Naive thymus-derived CD4-positive, alpha-beta T cell (primary cell): ENCODE results near the gene SNX5. TPM values are rescaled to one million over a fixed set of nuclear protein-coding genes. Genes with fewer than 3 reads are reported as not detected.

Experiments
- ATAC-seq: fragments of 150-1000 bp; cut with Tn5 transposase; 2 replicates; pipeline ENCODE4 v1.10.0; 2021; ENCODE audit warnings: mild to moderate bottlenecking, moderate library complexity
- CTCF ChIA-PET: fragments of 350-600 bp; sonication (Branson Sonifier 250); formaldehyde crosslinking; loops from one replicate; lab custom pipeline; 2021; ENCODE audit warnings: antibody characterized with exemption; lab: Charles Lee
- POLR2A ChIA-PET: fragments of 350-600 bp; sonication (Branson Sonifier 250); formaldehyde crosslinking; loops from one replicate; lab custom pipeline; 2021; ENCODE audit warnings: antibody characterized with exemption, inconsistent platforms; lab: Charles Lee
- DNase-seq, 9 donors: peaks; one replicate each; pipeline versions ENCODE4 v3.0.0 to v3.0.0-alpha.2; 2020 to 2022; ENCODE audit warnings: mixed read lengths in 1 of 9
- H3K27ac ChIP-seq: one replicate; pipeline ENCODE4 v1.7.0; 2013; ENCODE audit warnings: mild to moderate bottlenecking, low read depth, low read length, moderate library complexity
- H3K27me3 ChIP-seq, 2 donors: one replicate each; pipeline ENCODE4 v1.7.0; 2013; ENCODE audit warnings: low read length in 2 of 2, mild to moderate bottlenecking in 2 of 2, moderate library complexity in 2 of 2; ENCODE audit not compliant: control insufficient read depth in 2 of 2, insufficient read depth in 2 of 2
- H3K36me3 ChIP-seq, 3 experiments: 1 replicate in 2 of 3; 2 replicates in 1 of 3; pipeline ENCODE4 v1.7.0; 2013; ENCODE audit warnings: low read length in 3 of 3, mild to moderate bottlenecking in 3 of 3, moderate library complexity in 1 of 3; ENCODE audit not compliant: insufficient read depth in 3 of 3, control insufficient read depth in 2 of 3
- H3K4me1 ChIP-seq, 2 donors: one replicate each; pipeline ENCODE4 v1.7.0; 2013; ENCODE audit warnings: low read length in 2 of 2, mild to moderate bottlenecking in 2 of 2, moderate library complexity in 1 of 2; ENCODE audit not compliant: control insufficient read depth in 2 of 2, insufficient read depth in 2 of 2
- H3K4me3 ChIP-seq: 2 replicates; pipeline ENCODE4 v1.7.0; 2013; ENCODE audit warnings: mild to moderate bottlenecking, low read length
- H3K9me3 ChIP-seq, 3 experiments: 1 replicate in 2 of 3; 2 replicates in 1 of 3; pipeline ENCODE4 v1.7.0; 2013; ENCODE audit warnings: low read length in 3 of 3; ENCODE audit not compliant: control insufficient read depth in 2 of 3
- H3K27ac Mint-ChIP-seq, 9 donors: one replicate each; pipeline ENCODE4 v1.8.0; 2020 to 2022; ENCODE audit warnings: mixed read lengths in 9 of 9, mild to moderate bottlenecking in 8 of 9, moderate library complexity in 5 of 9, inconsistent platforms in 2 of 9
- H3K27me3 Mint-ChIP-seq, 5 donors: one replicate each; pipeline ENCODE4 v1.8.0; 2021 to 2022; ENCODE audit warnings: mixed read lengths in 5 of 5, mild to moderate bottlenecking in 1 of 5
- H3K36me3 Mint-ChIP-seq, 5 donors: one replicate each; pipeline ENCODE4 v1.8.0; 2020 to 2022; ENCODE audit warnings: mixed read lengths in 5 of 5, mild to moderate bottlenecking in 3 of 5, inconsistent platforms in 1 of 5
- H3K4me1 Mint-ChIP-seq, 7 donors: one replicate each; pipeline ENCODE4 v1.8.0; 2020 to 2022; ENCODE audit warnings: mixed read lengths in 7 of 7, mild to moderate bottlenecking in 3 of 7, inconsistent platforms in 1 of 7
- H3K4me3 Mint-ChIP-seq, 10 donors: one replicate each; pipeline ENCODE4 v1.8.0; 2020 to 2022; ENCODE audit warnings: mild to moderate bottlenecking in 10 of 10, mixed read lengths in 10 of 10, moderate library complexity in 6 of 10, inconsistent platforms in 2 of 10
- H3K9me3 Mint-ChIP-seq, 11 donors: one replicate each; pipeline ENCODE4 v1.8.0; 2020 to 2022; ENCODE audit warnings: mixed read lengths in 11 of 11, mild to moderate bottlenecking in 4 of 11, inconsistent platforms in 1 of 11, moderate library complexity in 1 of 11
- intact Hi-C, 2 donors: fragments of 100-400 bp; cut with micrococcal nuclease; formaldehyde crosslinking; loops; one replicate each; pipeline ENCODE4 v1.15.1; 2023
- polyA plus RNA-seq, 2 donors: library from polyadenylated mRNA; unstranded; fragments of 300-500 nt; fragmentation: Illumina TruSeq; gene quantifications; one replicate each; pipeline ENCODE4 v1.2.3, GENCODE V29; 2021
- total RNA-seq, 6 experiments: library from RNA in 5 of 6; stranded (reverse) in 5 of 6; gene quantifications; 1 replicate in 5 of 6; 2 replicates in 1 of 6; pipeline ENCODE4 v1.2.3 and lab custom pipeline; 2021 to 2026

Gene SNX5
- total and polyA plus RNA-seq, 7 experiments from 2014 or later: 40.2 to 148 (median 61.9) TPM

GRCh38 chr20:17935761-17936160 is 32.8 kb downstream of the SNX5 start:
- H3K9me3 ChIP-seq: no peaks in the 10 kb centered on the region
- ChIA-PET POLR2A (no interaction called here), CTCF (no interaction called here)
- no peaks in the 10 kb centered on the region for H3K27me3 ChIP-seq
- H3K4me1 ChIP-seq: peaks cover 5 to 9% of the 10 kb centered on the region in 2 donors
- no peak overlapping the region for H3K4me3 Mint-ChIP-seq
- H3K36me3 ChIP-seq: no peaks in the 10 kb centered on the region
- no peak for DNase-seq
- H3K9me3 Mint-ChIP-seq: peaks cover 0 to 11% (median 0%) of the 10 kb centered on the region in 11 donors
- peaks cover 0 to 20% (median 12%) of the 10 kb centered on the region in 7 donors for H3K4me1 Mint-ChIP-seq
- no peak overlapping the region for H3K27ac ChIP-seq
- no peaks in the 10 kb centered on the region for H3K27me3 Mint-ChIP-seq
- intact Hi-C loops: no loop called here
- no peak overlapping the region for H3K4me3 ChIP-seq
- peaks cover 0 to 4% (median 0%) of the 10 kb centered on the region in 5 donors for H3K36me3 Mint-ChIP-seq
- no peak for ATAC-seq
- H3K27ac Mint-ChIP-seq: no peak overlapping the region

- ChIA-PET POLR2A (no interaction called here), CTCF (no interaction called here)
- Mint-ChIP-seq H3K4me3 (no peak overlapping the region), H3K27ac (peak overlapping the region in 1 of 9 donors; percentile 59), H3K4me1 (peaks cover 0 to 20% (median 11%) of the 10 kb centered on the region in 7 donors), H3K36me3 (peaks cover 0 to 4% (median 0%) of the 10 kb centered on the region in 5 donors), H3K9me3 (peaks cover 0 to 11% (median 0%) of the 10 kb centered on the region in 11 donors), H3K27me3 (no peaks in the 10 kb centered on the region)
- ATAC-seq: no peak
- Histone ChIP-seq H3K27ac (no peak overlapping the region), H3K36me3 (no peaks in the 10 kb centered on the region), H3K4me3 (no peak overlapping the region), H3K4me1 (peaks cover 5 to 9% of the 10 kb centered on the region in 2 donors), H3K9me3 (no peaks in the 10 kb centered on the region), H3K27me3 (no peaks in the 10 kb centered on the region)
- no peak for DNase-seq
- intact Hi-C loops: no loop called here
Observed at GRCh38 chr20:17935186-17935585, 33.4 kb downstream of the SNX5 start.

- H3K27me3 ChIP-seq: no peaks in the 10 kb centered on the region
- no peak for ATAC-seq
- Mint-ChIP-seq H3K27ac (peak overlapping the region in 1 of 9 donors; percentile 80), H3K36me3 (peaks cover 0 to 4% (median 0%) of the 10 kb centered on the region in 5 donors), H3K9me3 (peaks cover 0 to 11% (median 0%) of the 10 kb centered on the region in 11 donors), H3K27me3 (no peaks in the 10 kb centered on the region), H3K4me1 (peaks cover 0 to 12% (median 4%) of the 10 kb centered on the region in 7 donors), H3K4me3 (no peak overlapping the region)
- peaks cover 3 to 7% of the 10 kb centered on the region in 2 donors for H3K4me1 ChIP-seq
- POLR2A ChIA-PET: no interaction called here
- H3K9me3 ChIP-seq: no peaks in the 10 kb centered on the region
- H3K4me3 ChIP-seq: no peak overlapping the region
- CTCF ChIA-PET: no interaction called here
- H3K36me3 ChIP-seq: no peaks in the 10 kb centered on the region
- DNase-seq: no peak
- H3K27ac ChIP-seq: no peak overlapping the region
- intact Hi-C loops: no loop called here
Observed at GRCh38 chr20:17934141-17934862, 34.3 kb downstream of the SNX5 start.

- intact Hi-C loops: no loop called here
- Mint-ChIP-seq H3K27ac (no peak overlapping the region), H3K4me1 (peaks cover 0 to 6% (median 0%) of the 10 kb centered on the region in 7 donors), H3K4me3 (no peak overlapping the region), H3K27me3 (no peaks in the 10 kb centered on the region), H3K36me3 (peaks cover 0 to 4% (median 0%) of the 10 kb centered on the region in 5 donors), H3K9me3 (peaks cover 0 to 11% (median 0%) of the 10 kb centered on the region in 11 donors)
- ATAC-seq: no peak
- Histone ChIP-seq H3K27me3 (no peaks in the 10 kb centered on the region), H3K4me1 (peaks cover 0 to 1% of the 10 kb centered on the region in 2 donors), H3K9me3 (no peaks in the 10 kb centered on the region), H3K27ac (no peak overlapping the region), H3K36me3 (no peaks in the 10 kb centered on the region), H3K4me3 (no peak overlapping the region)
- CTCF ChIA-PET: no interaction called here
- POLR2A ChIA-PET: no interaction called here
- no peak for DNase-seq
Observed at GRCh38 chr20:17933711-17934110, 34.9 kb downstream of the SNX5 start.

GRCh38 chr20:17933121-17933520 is 35.5 kb downstream of the SNX5 start:
- ChIA-PET POLR2A (no interaction called here), CTCF (no interaction called here)
- intact Hi-C loops: no loop called here
- Mint-ChIP-seq H3K27ac (no peak overlapping the region), H3K4me1 (peaks cover 0 to under 1% (median 0%) of the 10 kb centered on the region in 7 donors), H3K27me3 (no peaks in the 10 kb centered on the region), H3K36me3 (peaks cover 0 to 4% (median 0%) of the 10 kb centered on the region in 5 donors), H3K9me3 (peaks cover 0 to 11% (median 0%) of the 10 kb centered on the region in 11 donors), H3K4me3 (no peak overlapping the region)
- Histone ChIP-seq H3K27ac (no peak overlapping the region), H3K4me1 (no peaks in the 10 kb centered on the region), H3K36me3 (no peaks in the 10 kb centered on the region), H3K9me3 (no peaks in the 10 kb centered on the region), H3K4me3 (no peak overlapping the region), H3K27me3 (no peaks in the 10 kb centered on the region)
- DNase-seq (no peak), ATAC-seq (no peak)

GRCh38 chr20:17932396-17932795 is 36.2 kb downstream of the SNX5 start:
- H3K27me3 ChIP-seq: no peaks in the 10 kb centered on the region
- no peaks in the 10 kb centered on the region for H3K4me1 Mint-ChIP-seq
- no peaks in the 10 kb centered on the region for H3K36me3 ChIP-seq
- peaks cover 0 to 11% (median 0%) of the 10 kb centered on the region in 11 donors for H3K9me3 Mint-ChIP-seq
- no peak overlapping the region for H3K4me3 ChIP-seq
- DNase-seq (no peak), ATAC-seq (no peak)
- ChIA-PET CTCF (no interaction called here), POLR2A (no interaction called here)
- no peak overlapping the region for H3K27ac ChIP-seq
- no peaks in the 10 kb centered on the region for H3K9me3 ChIP-seq
- no peak overlapping the region for H3K27ac Mint-ChIP-seq
- no peaks in the 10 kb centered on the region for H3K4me1 ChIP-seq
- H3K27me3 Mint-ChIP-seq: no peaks in the 10 kb centered on the region
- no peak overlapping the region for H3K4me3 Mint-ChIP-seq
- intact Hi-C loops: no loop called here
- peaks cover 0 to 4% (median 0%) of the 10 kb centered on the region in 5 donors for H3K36me3 Mint-ChIP-seq

GRCh38 chr20:17931513-17931912 is 37.1 kb downstream of the SNX5 start:
- peaks cover 0 to 11% (median 0%) of the 10 kb centered on the region in 11 donors for H3K9me3 Mint-ChIP-seq
- intact Hi-C loops: no loop called here
- no peaks in the 10 kb centered on the region for H3K27me3 ChIP-seq
- H3K36me3 Mint-ChIP-seq: peaks cover 0 to 4% (median 0%) of the 10 kb centered on the region in 5 donors
- H3K4me3 Mint-ChIP-seq: no peak overlapping the region
- ATAC-seq: no peak
- H3K27me3 Mint-ChIP-seq: peaks cover 0 to 2% (median 0%) of the 10 kb centered on the region in 5 donors
- H3K27ac ChIP-seq: no peak overlapping the region
- H3K27ac Mint-ChIP-seq: no peak overlapping the region
- POLR2A ChIA-PET: no interaction called here
- H3K9me3 ChIP-seq: no peaks in the 10 kb centered on the region
- no peaks in the 10 kb centered on the region for H3K4me1 Mint-ChIP-seq
- no peaks in the 10 kb centered on the region for H3K4me1 ChIP-seq
- CTCF ChIA-PET: no interaction called here
- no peaks in the 10 kb centered on the region for H3K36me3 ChIP-seq
- H3K4me3 ChIP-seq: no peak overlapping the region
- no peak for DNase-seq
